GM08714 (cell line): ENCODE results near the gene DHRS2.
"Not testable (repeated sequence)": the region's sequence is repeated elsewhere in the genome, so short reads cannot be mapped to it uniquely, and the experiment has no call there.

ENCODE experiments used
- H3K4me3 ChIP-seq: fragments of 200-500 bp; sonication (Bioruptor generic); 2 replicates; pipeline ENCODE4 v1.5.1; 2014; ENCODE audit warnings: mild to moderate bottlenecking, low read length, inconsistent platforms
- ZNF274 ChIP-seq: IDR thresholded peaks from 2 replicates; pipeline ENCODE4 v1.6.1; 2012; ENCODE audit warnings: mild to moderate bottlenecking, low read depth, low read length

Gene DHRS2

DNA sequence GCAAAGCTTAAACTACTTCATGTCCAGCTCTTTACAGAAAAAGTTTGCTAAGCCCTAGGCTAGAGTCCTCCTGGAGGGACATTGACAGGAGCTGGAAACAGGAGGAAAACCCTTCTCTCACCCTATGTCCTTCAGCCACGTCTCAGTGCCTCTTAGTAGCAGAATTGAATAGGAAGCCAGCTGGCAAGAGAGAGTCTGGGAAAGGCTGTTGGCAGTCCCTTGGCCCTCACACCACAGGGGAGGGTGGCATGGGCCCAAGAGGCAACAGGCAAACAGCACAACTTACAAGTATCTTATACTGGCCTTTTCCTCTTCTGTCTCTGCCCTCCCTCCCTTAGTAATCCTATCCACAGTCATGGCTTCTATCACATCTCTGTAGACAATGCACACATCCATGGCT, 27.7 kb upstream of the DHRS2 start:
- H3K4me3 ChIP-seq: no peak overlapping the region
- TF ChIP-seq ZNF274: no peak

DNA sequence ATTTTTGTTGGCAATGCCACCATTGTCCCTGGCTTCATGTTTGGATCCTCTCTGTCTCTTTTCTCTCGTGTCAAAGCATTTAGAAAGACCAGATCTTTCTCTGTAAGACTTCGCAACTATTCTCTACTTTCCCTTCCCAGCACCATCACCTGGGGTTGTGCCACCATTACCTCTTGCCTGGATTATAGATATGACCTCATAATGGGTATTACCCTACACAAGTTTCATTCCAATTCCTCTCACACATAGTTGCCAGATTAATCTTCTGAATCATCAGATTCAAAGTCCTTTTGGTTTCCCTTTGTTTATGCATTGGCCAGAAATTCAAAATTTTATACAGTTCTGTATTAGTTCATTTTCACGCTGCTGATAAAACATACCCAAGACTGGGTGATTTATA, 27.2 kb upstream of the DHRS2 start:
- TF ChIP-seq ZNF274: no peak
- no peak overlapping the region for H3K4me3 ChIP-seq

DNA sequence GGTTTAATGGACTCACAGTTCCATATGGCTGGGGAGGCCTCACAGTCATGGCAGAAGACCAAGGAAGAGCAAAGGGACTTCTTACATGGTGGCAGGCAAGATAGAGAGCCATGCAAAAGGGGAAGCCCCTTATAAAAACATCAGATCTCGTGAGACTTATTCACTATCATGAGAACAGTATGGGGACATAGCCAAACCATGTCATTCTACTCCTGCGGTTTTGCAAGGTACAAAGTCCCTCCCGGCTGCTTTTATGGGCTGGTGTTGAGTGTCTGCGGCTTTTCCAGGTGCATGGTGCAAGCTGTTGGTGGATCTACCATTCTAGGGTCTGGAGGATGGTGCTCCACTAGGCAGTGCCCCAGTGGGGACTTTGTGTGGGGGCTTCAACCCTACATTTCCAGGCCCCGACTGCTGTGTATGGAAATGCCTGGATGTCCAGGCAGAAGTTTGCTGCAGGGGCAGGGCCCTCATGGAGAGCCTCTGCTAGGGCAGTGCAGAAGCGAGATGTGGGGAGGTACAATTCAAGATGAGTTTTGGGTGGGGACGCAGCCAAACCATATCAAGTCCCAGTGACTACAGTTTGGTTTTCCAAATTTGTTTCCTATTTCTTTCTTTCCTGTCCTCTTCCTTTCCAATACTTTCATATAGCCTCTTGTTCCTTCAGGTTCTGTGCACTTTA, 26.6 kb upstream of the DHRS2 start:
- H3K4me3 ChIP-seq: not testable (repeated sequence)

DNA sequence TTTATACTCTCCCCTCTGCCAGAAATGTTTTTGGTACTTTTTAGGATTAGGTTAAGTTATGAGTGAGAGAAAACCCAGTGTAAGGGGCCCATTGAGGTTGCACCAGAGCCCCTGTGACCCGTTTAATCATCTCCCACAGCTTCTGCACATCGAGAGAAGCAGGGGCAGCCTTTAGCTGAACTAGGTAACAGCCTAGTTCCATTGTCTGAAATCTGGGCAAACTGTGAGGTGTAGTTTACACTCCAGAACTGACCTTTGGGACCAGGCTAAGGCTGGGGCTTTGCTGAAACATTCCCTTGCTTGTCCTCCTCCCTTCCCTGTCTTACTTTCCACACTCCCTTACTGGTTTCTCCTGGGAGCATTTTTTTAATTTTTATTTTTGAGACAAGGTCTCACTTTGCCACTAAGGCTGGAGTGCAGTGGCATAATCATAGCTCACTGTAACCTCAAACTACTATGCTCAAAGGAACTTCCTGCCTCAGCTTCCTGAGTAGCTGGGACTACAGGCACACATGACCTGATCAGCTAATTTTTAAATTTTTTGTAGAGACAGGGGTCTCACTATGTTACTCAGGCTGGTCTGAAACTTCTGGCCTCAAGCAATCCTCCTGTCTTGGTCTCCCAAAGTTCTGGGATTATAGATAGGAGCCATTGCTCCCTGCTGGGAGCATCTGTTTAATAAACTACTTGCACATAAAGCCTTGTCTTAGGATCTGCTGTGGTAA, 25.9 kb upstream of the DHRS2 start:
- H3K4me3 ChIP-seq: no peak overlapping the region
- TF ChIP-seq ZNF274: no peak

DNA sequence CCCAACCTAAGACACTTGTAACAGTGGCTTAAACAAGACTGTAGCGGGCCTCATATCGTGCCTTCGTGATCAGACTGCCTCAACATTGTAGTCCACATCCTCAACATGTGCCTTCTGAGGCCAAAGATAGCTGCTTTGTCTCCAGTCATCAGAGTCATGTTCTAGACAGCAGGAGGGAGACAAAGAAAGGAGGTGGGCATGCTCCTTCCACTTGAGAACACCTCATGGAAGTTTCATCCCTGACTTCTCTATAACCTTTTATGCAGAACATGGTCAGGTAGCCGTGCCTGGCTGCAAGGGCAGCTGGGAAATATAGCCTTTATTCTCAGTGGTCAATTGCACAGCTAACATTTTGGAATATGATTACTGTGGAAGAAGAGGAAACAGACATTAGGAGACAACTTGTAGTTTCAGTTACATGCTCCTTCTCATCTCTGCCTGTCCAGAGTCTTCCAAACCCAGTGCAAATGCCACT, 25.3 kb upstream of the DHRS2 start:
- no peak for TF ChIP-seq ZNF274
- no peak overlapping the region for H3K4me3 ChIP-seq

DNA sequence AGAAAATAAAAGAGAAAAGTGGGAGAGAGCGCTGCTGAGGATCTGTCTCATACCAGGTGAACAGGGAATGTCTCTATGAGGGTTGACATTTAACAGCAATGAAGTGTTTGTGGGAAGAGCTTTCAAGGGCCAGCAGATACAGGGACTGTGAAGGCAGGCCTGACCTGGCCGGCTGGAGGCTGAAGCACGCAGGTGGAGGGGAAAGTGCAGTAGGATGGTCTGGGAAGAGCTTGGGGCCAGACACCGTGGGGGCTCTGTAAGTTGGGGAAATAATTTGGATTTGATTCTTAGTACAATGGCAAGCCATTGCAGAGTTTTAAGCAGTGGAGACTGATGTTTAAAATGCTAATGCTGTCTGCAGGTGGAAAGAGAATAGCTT, 23.8 kb upstream of the DHRS2 start:
- TF ChIP-seq ZNF274: no peak
- H3K4me3 ChIP-seq: no peak overlapping the region

DNA sequence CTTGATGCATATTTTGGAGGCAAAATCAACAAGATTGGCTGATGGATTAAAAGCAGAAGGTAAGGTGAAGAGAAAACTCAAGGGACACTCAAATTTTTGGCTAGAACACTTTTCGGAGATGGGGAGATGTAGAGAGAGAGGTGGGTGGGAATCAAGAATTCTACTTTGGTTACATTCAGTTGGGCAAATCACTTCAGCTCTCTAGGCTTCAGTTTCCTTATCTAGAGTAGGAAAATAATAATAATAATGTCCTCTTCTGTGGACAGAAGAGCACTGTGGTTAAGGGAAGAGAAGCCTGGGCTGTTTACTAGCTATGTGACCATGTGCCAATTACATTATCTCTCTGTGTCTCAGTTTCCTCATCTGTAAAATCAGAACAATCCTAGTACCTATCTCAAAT, 23.4 kb upstream of the DHRS2 start:
- H3K4me3 ChIP-seq: no peak overlapping the region
- TF ChIP-seq ZNF274: no peak

DNA sequence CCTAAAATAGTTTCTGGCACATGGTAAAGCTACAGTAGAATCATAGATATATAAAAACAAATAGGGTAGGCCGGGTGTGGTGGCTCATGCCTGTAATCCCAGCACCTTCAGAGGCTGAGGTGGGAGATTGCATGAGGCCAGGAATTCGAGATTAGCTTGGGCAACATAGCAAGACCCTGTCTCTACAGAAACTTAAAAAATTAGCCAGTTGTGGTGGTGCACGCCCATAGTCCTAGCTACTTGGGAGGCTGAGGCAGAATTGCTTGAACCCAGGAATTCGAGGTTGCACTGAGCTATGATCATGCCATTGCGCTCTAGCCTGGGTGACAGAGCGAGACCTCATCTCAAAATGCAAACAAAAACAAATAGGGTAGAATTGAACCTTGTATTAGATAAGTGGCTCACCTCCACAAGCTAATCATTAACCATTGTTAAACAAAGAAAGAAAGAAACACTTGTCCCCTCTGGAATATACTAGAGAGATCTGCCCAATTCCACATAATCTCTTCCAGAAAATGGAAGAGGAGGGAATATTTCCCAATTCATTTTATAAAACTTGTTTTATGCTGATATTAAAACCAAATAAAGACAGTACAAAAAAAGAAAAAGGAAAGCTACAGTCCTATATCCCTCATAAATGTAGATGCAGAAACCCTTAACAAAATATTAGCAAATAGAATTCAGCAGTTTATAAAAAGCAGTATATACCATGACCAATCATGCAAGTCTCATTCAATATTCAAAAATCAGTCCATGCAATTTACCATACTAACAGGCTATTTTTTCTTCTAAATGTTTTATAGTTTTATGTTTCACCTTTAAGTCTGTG, 22.7 kb upstream of the DHRS2 start:
- no peak for TF ChIP-seq ZNF274

DNA sequence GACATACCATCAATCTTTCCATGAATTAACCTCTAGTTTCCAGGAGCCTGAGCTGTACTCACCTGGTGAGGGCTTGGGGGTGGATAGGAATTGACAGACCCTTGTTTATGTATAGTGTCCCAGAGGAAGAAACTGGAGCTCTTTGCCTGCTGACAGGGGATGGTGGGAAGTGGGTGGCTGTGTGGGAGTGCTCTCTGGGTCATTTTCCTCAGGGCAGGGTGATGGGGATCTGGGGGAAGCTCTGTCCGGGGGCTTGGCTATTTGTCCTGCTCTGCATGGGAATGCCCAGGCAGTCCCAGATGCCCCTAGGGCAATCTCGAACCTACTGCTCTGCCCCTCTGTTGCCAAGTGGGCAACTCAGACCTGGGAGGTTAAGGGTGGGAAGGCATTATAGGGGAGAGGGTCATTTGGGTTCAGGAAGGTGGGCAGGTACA, 21.8 kb upstream of the DHRS2 start:
- no peak for TF ChIP-seq ZNF274

More for the DNA sequence above, 22.7 kb upstream of the DHRS2 start:
- H3K4me3 ChIP-seq: no peak overlapping the region

DNA sequence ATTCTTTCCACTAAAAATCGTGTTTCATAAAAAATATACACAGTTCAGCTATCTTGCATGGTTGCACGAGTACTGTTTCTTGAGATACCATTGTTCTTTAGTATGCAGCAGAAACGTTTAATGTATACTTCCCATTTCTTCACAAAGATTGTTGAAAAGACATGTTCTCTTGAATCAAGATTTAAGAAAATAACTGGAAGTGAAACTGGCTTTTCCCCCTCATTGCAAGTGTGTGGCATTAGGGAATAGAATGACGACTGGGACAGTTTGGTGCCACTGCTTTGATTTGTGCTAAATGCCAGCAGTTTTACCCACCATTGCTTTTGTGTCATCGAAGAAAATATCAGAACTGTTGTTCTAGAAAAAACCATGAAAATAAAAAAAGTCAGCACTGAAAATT, 20.3 kb upstream of the DHRS2 start:
- no peak overlapping the region for H3K4me3 ChIP-seq
- no peak for TF ChIP-seq ZNF274

More for the DNA sequence above, 21.8 kb upstream of the DHRS2 start:
- no peak overlapping the region for H3K4me3 ChIP-seq

DNA sequence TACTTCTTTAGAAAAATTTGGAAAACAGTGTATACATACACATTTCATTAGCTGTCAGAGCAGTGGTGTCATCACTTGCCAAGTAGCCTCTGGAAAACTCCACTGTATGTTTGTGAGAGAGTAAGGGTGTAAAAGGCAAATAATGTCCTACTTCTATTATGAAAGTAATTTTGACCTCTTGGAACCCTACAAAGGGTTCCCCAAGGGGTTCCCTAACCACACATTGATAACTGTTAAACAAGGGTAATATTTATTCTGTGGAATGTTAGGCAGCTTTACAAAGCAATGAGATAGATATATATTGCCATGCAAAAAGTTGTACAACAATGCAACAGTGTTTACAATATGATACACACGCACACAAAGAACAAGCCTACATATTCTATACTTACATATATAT, 18.6 kb upstream of the DHRS2 start:
- TF ChIP-seq ZNF274: no peak
- H3K4me3 ChIP-seq: no peak overlapping the region

DNA sequence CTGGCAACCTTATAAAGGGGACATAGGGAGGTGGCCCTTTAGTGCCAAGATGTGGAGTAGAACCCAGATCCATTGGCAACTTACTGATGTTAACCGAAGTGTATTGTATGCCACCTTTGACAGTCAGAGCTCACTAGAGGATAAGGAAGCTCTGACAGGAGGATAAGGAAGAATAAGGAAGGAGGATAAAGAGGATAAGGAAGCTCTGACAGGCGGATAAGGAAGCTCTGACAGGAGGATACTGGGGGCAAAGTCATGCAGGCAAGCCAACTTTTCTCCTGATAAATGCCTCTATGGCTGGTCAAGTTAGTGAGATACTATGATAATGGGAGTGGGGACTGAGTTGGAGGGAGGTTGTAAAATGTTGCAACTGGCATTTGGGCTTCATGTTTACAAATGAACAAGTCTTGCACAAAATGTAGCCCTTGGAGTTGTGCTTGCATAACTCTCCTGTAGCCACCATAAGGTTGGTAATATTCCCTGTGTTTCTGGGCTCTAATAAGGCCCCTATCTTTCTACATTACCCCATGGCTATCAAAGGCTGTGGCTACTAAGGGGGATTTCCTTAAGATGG, 17.7 kb upstream of the DHRS2 start:
- TF ChIP-seq ZNF274: no peak
- H3K4me3 ChIP-seq: no peak overlapping the region

DNA sequence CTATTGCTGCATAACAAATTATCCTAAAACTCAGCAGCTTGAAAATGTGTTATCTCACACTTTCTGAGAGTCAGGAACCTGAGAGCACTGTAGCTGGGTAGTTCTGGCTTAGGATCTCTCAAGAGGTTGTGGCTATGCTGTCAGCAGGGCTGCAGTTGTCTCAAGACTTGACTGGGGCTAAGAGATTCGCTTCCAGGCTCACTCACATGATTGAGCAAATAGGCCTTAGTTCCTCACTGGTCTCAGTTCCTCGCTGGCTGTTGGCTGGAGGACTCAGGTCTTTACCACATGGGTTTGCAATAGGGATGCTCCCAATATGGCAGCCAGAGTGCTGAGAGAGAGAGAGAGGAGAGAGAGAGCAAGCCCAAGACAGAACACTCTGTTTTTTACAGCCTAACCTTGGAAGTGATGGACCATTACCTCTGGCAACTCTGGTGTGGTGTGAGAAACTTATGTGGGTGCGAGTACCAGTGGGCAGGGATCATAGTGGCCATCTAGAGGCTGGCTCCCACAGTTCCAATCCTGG, 15.9 kb upstream of the DHRS2 start:
- TF ChIP-seq ZNF274: no peak
- no peak overlapping the region for H3K4me3 ChIP-seq
